GM12873 (cell line): ENCODE measurements around the gene TSPAN4.

ENCODE experiments used
- TF ChIP-seq, protein P1 (sequence below): IDR thresholded peaks from 2 replicates; pipeline ENCODE4 v1.5.1; 2012; ENCODE audit warnings: low read depth, mild to moderate bottlenecking, moderate library complexity, low read length, control low read depth; ENCODE audit not compliant: insufficient read depth; ENCODE audit errors: missing control alignments

The TSPAN4 gene

DNA sequence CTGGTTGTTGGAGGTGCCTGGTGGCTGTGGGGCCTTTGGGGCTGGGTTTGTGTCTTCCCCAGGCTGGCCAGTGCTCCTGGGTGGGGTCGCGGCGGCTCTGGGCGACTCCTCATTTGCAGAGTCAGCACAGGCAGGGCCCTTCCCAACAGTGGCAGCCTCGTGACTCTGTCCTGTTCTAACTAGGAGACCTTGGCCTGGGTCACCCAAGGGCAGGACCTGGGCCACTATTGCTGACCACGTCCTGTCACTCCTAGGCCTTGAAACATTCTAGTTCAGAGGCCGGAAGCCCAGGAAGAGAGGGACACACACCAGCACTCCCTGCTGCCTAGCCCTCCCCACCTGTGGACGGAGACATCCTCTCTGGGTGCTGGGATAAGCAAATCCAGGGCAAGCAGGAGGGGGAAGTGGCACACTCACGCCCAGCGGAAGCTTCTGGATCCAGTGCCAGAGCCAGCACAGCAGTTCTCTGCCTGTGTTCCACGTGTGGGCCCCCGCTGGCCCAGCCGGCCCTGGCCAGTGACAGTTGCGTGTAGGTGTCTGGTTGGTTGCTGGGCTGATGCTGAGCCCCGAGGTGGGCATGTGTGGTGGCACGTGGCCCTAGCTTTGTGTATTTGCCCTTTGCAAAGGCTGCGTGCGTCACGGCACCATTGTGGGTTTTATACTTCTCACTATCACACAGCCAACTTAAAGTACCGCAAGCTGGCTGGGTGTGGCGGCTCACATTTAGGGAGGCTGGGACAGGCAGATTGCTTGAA, 72.3 kb downstream of the TSPAN4 start:
- TF ChIP-seq, protein P1, sequence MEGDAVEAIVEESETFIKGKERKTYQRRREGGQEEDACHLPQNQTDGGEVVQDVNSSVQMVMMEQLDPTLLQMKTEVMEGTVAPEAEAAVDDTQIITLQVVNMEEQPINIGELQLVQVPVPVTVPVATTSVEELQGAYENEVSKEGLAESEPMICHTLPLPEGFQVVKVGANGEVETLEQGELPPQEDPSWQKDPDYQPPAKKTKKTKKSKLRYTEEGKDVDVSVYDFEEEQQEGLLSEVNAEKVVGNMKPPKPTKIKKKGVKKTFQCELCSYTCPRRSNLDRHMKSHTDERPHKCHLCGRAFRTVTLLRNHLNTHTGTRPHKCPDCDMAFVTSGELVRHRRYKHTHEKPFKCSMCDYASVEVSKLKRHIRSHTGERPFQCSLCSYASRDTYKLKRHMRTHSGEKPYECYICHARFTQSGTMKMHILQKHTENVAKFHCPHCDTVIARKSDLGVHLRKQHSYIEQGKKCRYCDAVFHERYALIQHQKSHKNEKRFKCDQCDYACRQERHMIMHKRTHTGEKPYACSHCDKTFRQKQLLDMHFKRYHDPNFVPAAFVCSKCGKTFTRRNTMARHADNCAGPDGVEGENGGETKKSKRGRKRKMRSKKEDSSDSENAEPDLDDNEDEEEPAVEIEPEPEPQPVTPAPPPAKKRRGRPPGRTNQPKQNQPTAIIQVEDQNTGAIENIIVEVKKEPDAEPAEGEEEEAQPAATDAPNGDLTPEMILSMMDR = no peak
